Effector memory CD8-positive, alpha-beta T cell (primary cell): Measurements from ENCODE around the gene LAMB1.

Experiments used
- ATAC-seq: fragments of 150-1000 bp; cut with Tn5 transposase; replicated peaks from 2 replicates; pipeline ENCODE4 v1.10.0; 2021; ENCODE audit warnings: mild to moderate bottlenecking, moderate library complexity
- DNase-seq, 3 experiments: peaks; one replicate each; pipeline ENCODE4 v3.0.0; 2021
- H3K27ac Mint-ChIP-seq, 2 donors: one replicate each; pipeline ENCODE4 v1.8.0; 2022; ENCODE audit warnings: mild to moderate bottlenecking in 2 of 2, mixed read lengths in 2 of 2, moderate library complexity in 2 of 2
- H3K27me3 Mint-ChIP-seq, 2 donors: one replicate each; pipeline ENCODE4 v1.8.0; 2022; ENCODE audit warnings: mixed read lengths in 2 of 2
- H3K36me3 Mint-ChIP-seq: one replicate; pipeline ENCODE4 v1.8.0; 2022; ENCODE audit warnings: mild to moderate bottlenecking, moderate library complexity, mixed read lengths; ENCODE audit not compliant: insufficient read depth
- H3K4me1 Mint-ChIP-seq, 2 donors: one replicate each; pipeline ENCODE4 v1.8.0; 2022; ENCODE audit warnings: low read depth in 2 of 2, mixed read lengths in 2 of 2
- H3K4me3 Mint-ChIP-seq, 2 donors: one replicate each; pipeline ENCODE4 v1.8.0; 2022; ENCODE audit warnings: mild to moderate bottlenecking in 2 of 2, mixed read lengths in 2 of 2, moderate library complexity in 2 of 2
- H3K9me3 Mint-ChIP-seq, 2 donors: one replicate each; pipeline ENCODE4 v1.8.0; 2022; ENCODE audit warnings: mixed read lengths in 2 of 2

LAMB1 gene

DNA sequence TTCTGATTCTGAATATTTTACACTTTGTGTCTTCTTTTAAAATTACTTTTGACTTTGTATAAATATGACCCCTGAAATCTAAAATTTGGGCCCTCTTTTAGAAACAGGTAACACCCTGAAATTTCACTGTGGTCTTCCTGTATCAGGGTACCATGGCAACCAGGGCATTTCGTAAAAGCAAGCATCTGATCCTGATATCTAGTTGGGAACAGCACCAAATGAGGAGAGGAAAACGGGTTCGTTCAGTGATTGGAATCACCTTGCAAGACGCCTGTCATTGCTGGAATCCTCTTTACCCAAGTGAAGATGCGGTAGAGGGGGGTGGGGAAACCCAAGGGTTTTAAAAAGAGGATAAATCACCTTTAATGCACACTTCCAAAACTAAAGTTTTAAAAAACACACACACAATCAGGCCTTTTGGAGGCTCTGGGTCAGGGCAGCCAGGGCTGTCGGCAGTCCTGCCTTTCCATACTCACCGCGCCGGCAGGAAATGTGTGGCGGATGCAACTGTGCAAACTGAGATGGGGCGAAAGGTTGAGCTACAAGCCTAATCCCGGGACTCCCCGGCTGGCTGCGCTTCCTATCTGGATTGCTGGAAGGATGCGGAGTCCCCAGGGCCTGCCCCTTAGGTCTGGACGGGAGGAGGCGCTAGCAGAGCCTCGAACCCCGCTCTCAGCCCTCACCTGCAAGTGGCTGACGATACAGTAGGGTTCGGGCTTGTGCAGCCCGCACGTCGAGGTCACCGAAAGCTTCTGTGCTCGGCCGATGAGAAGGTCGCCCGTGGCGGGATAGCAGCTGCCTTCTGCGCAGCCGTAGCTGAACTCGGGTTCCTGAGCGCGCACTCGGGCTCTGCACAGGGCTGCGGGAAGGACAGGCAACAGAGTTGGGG, 1.8 kb downstream of the LAMB1 start:
- Mint-ChIP-seq H3K36me3 (no peaks in the 10 kb centered on the region), H3K4me3 (peak overlapping the region; percentile 65 to 77), H3K9me3 (no peaks in the 10 kb centered on the region), H3K4me1 (peaks cover 8 to 10% of the 10 kb centered on the region in 2 donors), H3K27ac (no peak overlapping the region), H3K27me3 (peaks cover 50 to 76% of the 10 kb centered on the region in 2 donors)
- ATAC-seq (no peak), DNase-seq (no peak)

DNA sequence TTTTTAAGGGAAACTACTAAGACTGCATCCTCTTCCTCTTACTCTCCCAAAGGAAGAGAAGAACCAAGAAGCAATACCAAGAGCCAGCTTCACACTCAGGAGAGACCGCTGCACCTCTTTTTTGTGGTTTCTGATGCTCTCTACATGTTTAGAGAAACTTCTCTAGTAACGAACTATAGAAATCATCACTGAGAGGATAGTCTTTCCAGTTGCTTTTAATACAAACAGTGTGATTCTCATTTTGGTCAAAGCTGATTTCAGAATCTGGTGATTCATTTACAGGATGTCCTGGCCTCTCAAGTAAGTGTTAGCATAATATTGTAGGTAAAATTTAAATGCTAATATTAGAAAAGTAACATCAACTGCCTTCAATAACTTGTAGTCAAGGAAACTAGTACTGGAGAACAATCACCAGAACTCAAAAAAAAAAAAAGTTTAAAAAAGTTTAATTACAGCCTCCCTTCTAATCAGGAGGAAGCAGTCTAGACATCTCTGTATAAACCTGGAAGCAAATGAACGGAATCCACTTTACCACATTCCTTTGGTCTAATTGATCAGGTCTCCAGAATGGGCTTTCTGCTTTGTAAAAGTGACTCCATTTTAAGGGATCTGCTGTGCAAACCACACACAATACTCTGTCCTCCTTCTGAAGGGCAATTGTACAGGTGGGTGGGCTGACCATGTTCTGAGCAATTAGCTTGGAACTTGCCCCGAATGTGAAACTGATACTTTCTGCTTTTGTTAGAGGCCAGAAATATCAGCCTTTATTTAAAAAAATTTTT, 3.0 kb downstream of the LAMB1 start:
- H3K4me3 Mint-ChIP-seq: no peak overlapping the region
- no peaks in the 10 kb centered on the region for H3K9me3 Mint-ChIP-seq
- no peak for DNase-seq
- ATAC-seq: no peak
- peaks cover 52 to 78% of the 10 kb centered on the region in 2 donors for H3K27me3 Mint-ChIP-seq
- peaks cover 8 to 10% of the 10 kb centered on the region in 2 donors for H3K4me1 Mint-ChIP-seq
- H3K36me3 Mint-ChIP-seq: no peaks in the 10 kb centered on the region
- H3K27ac Mint-ChIP-seq: no peak overlapping the region

DNA sequence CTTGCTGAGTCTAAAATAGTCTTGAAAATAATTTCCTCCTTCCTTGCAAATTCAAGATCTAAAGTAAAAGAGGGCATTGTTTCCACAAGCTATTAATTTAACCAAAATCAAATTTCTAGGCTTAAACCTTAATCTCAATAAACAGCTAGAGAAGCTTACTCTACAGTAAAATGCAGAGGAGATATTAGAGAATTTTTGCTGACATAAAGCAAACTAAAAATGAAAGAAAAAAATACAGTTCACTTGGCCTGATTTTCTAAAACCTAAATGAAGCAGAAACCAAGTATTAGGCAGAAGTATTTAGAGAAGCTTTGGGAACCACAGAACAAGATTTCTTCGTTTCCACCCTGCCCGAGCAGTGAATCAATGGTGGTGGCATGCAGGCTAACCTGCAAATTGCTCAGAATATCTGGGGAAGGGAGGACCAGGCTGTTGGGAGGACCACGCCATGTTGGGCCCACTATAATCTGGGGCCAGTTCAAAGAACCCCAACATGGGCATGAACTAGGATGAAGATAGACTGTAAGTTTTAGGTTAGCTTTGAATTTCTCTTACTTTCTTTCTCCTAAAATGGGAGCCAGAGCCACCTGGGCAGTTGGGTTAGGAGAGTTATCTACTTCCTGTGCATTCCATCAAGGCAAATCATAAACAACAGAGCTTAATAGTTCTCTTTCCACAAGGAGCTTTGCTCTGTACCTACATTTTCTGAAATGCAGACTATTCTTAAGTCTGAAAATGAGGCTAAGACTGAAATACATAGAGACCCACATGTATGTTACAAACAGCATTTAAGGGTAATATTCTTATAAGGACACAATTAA, 4.1 kb downstream of the LAMB1 start:
- Mint-ChIP-seq H3K4me1 (peaks cover 5 to 6% of the 10 kb centered on the region in 2 donors), H3K36me3 (no peaks in the 10 kb centered on the region), H3K9me3 (no peaks in the 10 kb centered on the region), H3K27me3 (peaks cover 43 to 72% of the 10 kb centered on the region in 2 donors), H3K4me3 (no peak overlapping the region), H3K27ac (no peak overlapping the region)
- no peak for DNase-seq
- ATAC-seq: no peak

DNA sequence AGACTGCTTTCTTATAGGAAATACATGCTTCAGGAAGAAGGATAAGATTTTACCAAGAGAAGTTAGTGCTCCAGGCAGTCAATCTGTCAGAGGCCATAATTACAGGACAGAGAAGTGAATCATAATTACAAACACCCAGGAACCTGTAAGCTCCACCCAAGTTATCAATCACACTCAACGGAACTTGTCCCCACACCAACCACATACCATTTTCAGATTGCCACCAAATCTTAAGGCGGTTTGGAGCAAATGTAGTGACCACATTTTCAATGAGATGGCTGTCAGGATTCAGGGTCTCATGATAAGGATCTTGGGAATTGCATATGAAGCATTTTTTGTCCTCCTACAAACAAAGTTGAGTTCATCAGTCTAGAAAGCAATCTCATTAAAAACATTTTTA, 4.8 kb downstream of the LAMB1 start:
- DNase-seq: no peak
- no peaks in the 10 kb centered on the region for H3K36me3 Mint-ChIP-seq
- no peaks in the 10 kb centered on the region for H3K9me3 Mint-ChIP-seq
- H3K4me1 Mint-ChIP-seq: peaks cover 4 to 6% of the 10 kb centered on the region in 2 donors
- ATAC-seq: no peak
- peaks cover 40 to 75% of the 10 kb centered on the region in 2 donors for H3K27me3 Mint-ChIP-seq
- H3K4me3 Mint-ChIP-seq: no peak overlapping the region
- no peak overlapping the region for H3K27ac Mint-ChIP-seq

DNA sequence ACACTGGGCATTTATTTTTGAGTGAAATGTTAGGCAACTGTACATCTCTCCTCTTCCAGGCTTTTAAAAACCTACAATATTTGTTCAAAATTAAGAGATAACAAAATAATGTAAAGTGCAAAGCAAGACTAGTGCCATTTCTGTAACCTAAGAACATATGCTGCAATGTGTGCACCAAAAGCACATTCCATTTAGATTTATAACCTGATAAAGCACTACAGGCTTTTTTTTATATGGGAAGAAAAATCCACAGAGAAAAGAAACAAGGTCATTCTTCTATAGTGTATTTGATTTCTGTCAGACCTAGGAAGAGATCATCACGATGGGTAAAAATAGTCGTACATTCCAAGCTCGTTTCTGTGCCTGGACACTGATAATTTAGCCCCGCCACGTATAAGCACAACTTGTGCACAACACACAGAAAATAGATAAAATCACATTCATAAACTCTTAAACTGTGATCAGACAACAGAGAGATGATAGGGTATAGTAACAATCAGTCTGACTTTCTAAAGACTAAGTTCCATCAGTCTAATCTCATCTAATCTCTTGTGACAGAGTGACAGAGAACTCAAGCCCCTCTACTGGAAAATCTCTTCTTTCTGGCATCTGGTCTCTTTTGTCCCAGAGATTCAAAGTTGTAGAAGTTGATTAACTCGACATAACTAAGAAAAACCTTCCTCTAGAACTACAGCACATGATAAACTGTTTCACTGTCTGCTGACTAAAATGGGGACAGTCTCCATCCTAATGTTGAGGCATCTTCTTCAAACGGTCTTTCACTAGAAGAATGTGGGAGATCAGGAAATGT, 6.7 kb downstream of the LAMB1 start:
- Mint-ChIP-seq H3K27ac (no peak overlapping the region), H3K4me1 (peaks cover 0 to 2% of the 10 kb centered on the region in 2 donors), H3K36me3 (no peaks in the 10 kb centered on the region), H3K9me3 (no peaks in the 10 kb centered on the region), H3K4me3 (no peak overlapping the region), H3K27me3 (peaks cover 34 to 70% of the 10 kb centered on the region in 2 donors)
- no peak for ATAC-seq
- no peak for DNase-seq

DNA sequence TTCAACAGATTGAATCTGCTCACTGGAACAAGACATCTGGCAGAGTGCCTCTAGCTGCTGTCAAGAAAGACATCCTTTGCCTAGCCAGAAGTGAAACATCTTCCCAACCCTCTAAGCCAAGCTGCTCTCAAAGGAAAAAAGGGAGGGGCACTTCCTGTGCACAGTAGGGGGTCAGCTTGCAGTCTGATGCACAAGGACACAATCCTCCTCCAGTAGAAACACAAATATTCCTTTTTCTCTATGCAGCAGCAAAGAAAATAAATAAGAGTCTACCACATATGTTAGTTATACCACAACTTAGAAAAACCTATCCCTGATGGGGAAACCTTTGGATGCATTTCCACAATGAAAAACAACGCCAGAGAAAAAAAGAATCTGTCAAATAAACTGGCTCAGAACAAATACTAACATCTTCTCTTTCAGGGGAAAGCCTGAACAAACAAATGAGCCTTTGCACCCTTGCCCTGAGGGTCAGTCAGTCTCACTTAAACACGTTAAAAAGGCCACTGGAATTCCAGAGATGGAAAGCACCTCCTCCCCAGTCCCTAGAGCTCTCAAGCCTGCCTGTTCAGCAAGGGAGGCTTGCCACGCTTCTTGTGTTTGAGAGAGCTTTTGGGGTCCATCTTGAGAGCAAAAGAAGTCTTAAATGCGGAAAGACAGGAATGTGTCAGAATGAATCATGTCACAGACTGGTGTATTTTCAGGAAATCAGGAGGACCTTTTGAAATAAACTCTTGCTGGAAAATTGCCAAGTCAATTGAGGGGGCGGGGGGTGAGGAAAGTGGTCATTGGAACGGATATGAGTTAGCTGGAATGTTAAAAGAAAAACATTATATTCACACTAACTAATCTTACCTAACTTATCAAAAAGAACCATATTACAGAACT, 7.5 kb downstream of the LAMB1 start:
- Mint-ChIP-seq H3K36me3 (no peaks in the 10 kb centered on the region), H3K4me3 (no peak overlapping the region), H3K4me1 (peaks cover 0 to 2% of the 10 kb centered on the region in 2 donors), H3K27me3 (peaks cover 27 to 64% of the 10 kb centered on the region in 2 donors), H3K27ac (no peak overlapping the region), H3K9me3 (no peaks in the 10 kb centered on the region)
- DNase-seq (no peak), ATAC-seq (no peak)

DNA sequence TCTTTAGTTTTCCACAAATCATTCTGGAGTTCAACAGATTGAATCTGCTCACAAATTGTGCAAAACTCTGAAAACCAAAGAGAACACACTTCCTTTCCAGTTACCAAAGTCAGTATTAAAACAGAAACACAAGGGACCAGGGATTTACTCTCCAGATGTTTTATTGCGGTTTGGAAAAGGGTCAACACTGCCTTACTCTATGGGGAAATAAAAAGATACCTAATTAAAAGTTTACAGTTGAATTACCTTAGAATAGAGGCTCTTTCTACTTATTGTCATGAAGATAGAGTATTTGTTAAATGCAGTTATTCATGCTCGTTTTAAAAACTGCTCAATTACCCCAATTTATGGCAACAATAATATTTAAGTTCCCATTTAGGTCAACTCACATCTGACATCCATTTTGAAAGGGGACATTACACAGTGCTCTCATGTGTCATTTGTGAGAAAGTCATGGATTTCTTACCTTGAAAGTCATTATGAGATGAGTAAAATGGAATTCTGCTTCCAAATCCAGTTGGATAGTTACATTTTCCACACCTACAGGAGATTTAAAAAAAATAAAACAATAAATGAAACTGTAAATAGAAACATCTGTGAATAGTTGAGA, 8.4 kb downstream of the LAMB1 start:
- DNase-seq: no peak
- H3K9me3 Mint-ChIP-seq: no peaks in the 10 kb centered on the region

DNA sequence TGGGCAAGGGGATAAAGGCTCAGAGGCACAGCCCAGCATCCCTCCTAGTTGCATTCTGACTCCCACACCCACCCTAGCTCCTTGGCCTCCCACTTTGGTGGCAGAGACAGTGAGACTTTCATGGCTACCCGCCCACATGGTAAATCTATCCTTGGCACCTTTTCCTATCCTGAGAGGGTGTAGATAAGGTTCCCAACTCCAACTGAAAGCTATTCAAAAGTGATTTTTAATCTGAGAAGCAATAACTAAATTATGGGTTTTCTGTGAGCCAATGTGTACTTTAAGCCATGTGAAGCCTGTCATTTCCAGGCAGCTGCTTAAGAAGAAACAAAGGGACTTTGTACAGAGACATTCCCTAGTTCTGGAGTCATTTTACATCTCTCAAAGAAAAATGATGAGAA, 9.1 kb downstream of the LAMB1 start:
- Mint-ChIP-seq H3K27me3 (peaks cover 34 to 72% of the 10 kb centered on the region in 2 donors), H3K4me1 (peaks cover 0 to under 1% of the 10 kb centered on the region in 2 donors), H3K4me3 (no peak overlapping the region), H3K27ac (no peak overlapping the region), H3K9me3 (no peaks in the 10 kb centered on the region), H3K36me3 (no peaks in the 10 kb centered on the region)
- no peak for DNase-seq
- no peak for ATAC-seq

More for the DNA sequence above, 8.4 kb downstream of the LAMB1 start:
- no peaks in the 10 kb centered on the region for H3K36me3 Mint-ChIP-seq
- H3K27ac Mint-ChIP-seq: no peak overlapping the region
- peaks cover 32 to 71% of the 10 kb centered on the region in 2 donors for H3K27me3 Mint-ChIP-seq
- no peak overlapping the region for H3K4me3 Mint-ChIP-seq
- peaks cover 0 to 2% of the 10 kb centered on the region in 2 donors for H3K4me1 Mint-ChIP-seq
- ATAC-seq: no peak

DNA sequence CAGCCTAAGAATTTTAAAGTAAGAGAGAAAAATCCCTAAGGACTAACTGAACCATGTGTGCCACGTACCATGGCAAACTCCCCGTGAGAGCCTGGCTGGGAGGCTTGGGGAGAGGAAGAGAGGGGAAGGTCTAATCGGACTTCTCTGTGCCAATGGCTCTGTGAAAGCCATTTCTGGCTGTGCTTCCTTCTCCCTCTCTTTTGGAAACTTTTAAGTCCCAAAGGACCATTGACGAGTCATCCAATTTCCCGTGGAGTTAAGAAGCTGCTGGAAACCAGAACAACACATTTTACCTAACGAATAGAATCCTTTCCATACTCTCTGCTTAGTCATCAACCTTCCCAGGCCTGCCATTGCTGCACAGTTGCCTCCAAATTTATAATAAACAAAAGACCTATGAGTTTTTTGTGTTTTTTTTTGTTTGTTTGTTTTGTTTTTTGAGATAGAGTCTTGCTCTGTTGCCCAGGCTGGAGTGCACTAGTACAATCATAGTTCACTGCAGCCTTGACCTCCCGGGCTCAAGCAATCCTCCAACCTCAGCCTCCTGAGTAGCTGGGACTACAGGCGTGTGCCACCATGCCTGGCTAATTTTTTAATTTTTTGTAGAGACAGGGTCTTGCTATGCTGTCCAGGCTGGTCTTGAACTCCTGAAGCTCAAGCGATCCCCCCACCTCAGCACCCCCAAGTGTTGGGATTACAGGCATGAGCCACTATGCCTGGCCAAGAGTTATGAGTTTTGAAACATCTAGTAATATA, 13.2 kb downstream of the LAMB1 start:
- peaks cover 43 to 69% of the 10 kb centered on the region in 2 donors for H3K27me3 Mint-ChIP-seq

DNA sequence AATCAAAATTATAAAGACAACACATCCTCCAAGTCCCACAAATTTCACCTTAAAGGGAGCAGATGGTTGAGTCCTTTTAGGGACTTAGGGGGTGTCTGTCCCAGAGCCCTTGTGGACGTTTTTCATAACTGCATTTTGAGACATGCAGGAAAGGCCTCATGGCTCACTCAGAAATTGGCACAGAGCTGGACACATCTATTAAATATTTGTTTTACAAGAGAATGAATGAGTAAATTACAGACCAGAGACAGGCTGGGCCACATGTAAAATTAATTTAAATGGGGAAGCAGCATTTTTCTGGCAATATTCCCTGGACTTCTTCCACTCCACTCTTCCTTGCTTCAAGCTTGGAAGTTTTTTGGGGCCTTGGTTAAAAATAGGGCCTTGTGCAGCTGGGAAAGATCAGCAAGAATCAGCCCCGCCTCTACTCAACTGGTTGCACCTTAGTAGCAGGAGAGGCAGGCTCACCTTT, 20.0 kb downstream of the LAMB1 start:
- DNase-seq: no peak
- H3K27me3 Mint-ChIP-seq: peaks cover 27 to 31% of the 10 kb centered on the region in 2 donors
- ATAC-seq: no peak

More for the DNA sequence above, 13.2 kb downstream of the LAMB1 start:
- no peak overlapping the region for H3K27ac Mint-ChIP-seq
- ATAC-seq: no peak
- H3K36me3 Mint-ChIP-seq: no peaks in the 10 kb centered on the region
- no peak for DNase-seq
- H3K9me3 Mint-ChIP-seq: no peaks in the 10 kb centered on the region
- H3K4me3 Mint-ChIP-seq: no peak overlapping the region
- H3K4me1 Mint-ChIP-seq: no peaks in the 10 kb centered on the region

More for the DNA sequence above, 20.0 kb downstream of the LAMB1 start:
- H3K27ac Mint-ChIP-seq: no peak overlapping the region
- H3K36me3 Mint-ChIP-seq: no peaks in the 10 kb centered on the region
- H3K4me3 Mint-ChIP-seq: no peak overlapping the region
- no peaks in the 10 kb centered on the region for H3K9me3 Mint-ChIP-seq
- H3K4me1 Mint-ChIP-seq: no peaks in the 10 kb centered on the region
